GM10266 (cell line): ENCODE results near the gene SPEF1.

Experiments
- DNase-seq: peaks from one replicate; pipeline ENCODE4 v3.0.0; 2012; ENCODE audit errors: extremely low spot score
- TF ChIP-seq, protein P1 (sequence below): IDR thresholded peaks from 2 replicates; pipeline ENCODE4 v1.5.1; 2012; ENCODE audit warnings: mild to moderate bottlenecking, low read depth; ENCODE audit not compliant: control insufficient read depth, insufficient read depth; ENCODE audit errors: missing control alignments

SPEF1 gene

DNA sequence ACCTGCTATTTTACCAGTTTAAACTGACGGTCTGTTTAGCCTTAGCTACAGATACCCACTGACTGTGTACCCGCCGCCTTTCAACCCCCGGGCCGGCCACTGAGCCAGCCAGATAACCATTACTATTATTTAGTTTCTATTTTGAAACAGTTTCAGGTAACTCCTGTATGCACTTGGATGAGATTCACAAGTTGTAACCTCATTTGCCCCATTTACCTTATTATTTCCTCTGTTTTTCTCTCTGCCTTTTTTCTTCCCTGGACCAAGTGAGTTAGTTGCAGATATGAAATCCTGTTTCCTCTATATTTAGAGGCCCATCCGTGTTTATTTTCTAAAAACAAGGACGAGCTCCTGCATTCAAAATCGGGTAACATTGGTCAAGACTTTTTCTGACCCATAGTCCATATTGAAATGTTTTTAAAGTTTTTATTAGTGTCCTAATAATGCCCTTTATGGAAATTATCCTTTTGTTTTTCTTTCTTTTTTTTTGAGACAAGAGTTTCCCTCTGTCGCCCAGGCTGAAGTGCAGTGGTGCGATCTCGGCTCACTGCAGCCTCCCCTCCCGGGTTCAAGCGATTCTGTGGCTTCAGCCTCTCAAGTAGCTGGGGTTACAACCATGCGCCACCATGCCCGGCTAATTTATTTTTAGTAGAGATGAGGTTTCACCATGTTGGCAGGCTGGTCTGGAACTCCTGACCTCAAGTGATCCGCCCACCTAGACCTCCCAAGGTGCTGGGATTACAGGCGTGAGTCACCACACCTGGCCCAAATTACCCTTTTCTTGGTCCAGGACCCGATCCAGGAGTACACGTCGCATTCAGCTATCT is 39.9 kb upstream of the SPEF1 start:
- TF ChIP-seq, protein P1, sequence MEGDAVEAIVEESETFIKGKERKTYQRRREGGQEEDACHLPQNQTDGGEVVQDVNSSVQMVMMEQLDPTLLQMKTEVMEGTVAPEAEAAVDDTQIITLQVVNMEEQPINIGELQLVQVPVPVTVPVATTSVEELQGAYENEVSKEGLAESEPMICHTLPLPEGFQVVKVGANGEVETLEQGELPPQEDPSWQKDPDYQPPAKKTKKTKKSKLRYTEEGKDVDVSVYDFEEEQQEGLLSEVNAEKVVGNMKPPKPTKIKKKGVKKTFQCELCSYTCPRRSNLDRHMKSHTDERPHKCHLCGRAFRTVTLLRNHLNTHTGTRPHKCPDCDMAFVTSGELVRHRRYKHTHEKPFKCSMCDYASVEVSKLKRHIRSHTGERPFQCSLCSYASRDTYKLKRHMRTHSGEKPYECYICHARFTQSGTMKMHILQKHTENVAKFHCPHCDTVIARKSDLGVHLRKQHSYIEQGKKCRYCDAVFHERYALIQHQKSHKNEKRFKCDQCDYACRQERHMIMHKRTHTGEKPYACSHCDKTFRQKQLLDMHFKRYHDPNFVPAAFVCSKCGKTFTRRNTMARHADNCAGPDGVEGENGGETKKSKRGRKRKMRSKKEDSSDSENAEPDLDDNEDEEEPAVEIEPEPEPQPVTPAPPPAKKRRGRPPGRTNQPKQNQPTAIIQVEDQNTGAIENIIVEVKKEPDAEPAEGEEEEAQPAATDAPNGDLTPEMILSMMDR: no peak
- no peak for DNase-seq

DNA sequence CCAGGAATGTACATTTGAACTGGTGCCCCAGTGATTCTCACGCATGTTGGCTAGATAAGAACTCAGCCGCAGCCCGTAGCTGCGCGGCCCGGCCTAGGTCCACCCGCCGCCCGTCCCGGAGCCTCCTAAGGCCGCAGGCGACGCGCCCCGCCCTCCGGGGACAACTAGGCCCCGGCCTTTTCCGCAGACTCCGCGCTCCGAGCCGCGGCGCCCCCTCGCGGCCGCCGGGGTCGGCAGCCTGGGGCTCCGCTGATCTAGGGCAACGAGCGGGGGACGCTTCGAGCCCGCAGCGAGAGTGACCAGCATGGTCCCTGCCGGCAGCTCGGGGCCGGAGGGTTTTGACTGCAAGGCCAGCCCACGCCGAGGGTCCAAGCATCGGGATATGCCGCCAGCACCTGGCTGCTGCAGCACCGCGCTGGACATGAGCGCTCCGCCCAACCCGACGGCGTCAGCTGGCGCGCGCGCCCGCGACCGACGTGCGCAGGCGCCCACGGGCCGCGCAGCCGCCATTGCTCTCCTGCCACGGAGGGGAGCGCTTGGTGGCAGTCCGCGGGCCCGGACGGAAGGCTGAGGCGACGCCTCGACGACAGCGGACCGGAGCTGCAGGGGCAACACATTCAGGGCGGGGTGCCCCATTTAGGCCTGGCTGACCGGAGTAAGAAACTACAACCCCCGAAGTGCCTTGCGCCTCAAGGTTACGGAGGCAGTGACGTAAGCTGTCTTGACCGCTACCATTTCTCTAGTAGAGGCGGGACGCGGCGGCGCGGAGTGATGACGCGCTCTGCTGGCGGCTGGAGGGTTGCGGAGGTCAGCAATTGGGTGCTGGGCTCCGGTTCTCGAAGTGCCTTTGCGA is 39.0 kb upstream of the SPEF1 start, which contains the start of gene AP5S1:
AP5S1 (plus strand) TSS at position 500 of the 853 bp plus-strand sequence. CDS start 1,571 bp downstream, outside the sequence.
- TF ChIP-seq, protein P1: peak; percentile 97
- peak; percentile 93 for DNase-seq

DNA sequence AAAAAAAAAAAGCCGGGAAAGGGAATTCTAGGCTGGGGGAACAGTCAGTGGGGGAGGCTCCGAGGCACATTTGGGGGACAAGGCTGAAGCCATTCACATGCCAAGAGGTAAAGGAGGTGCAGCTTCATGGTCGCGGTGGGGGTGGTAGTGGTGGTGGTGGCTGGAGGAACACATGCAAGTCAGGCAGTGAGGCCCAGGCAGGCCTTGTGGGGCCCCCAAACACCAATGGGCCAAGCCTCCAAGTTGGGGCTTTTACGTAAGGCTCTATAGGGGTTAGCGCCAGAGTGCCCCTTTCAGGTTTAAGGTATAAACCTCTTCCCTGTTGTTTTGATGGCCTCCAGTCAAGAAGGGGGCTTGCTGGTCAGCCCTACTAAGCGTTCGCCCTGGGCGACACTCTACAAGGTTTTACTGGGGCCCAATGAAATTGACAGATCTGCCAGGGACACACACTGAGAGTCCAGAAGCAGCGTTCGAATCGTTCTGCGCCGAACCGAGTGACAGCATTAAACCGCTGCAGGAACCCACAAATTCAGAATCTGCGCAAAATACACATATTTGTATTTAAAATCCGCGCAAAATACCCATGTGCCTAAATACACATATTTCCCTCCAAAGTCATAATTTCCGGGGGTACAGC is 38.3 kb upstream of the SPEF1 start:
- DNase-seq: no peak
- TF ChIP-seq, protein P1: no peak

DNA sequence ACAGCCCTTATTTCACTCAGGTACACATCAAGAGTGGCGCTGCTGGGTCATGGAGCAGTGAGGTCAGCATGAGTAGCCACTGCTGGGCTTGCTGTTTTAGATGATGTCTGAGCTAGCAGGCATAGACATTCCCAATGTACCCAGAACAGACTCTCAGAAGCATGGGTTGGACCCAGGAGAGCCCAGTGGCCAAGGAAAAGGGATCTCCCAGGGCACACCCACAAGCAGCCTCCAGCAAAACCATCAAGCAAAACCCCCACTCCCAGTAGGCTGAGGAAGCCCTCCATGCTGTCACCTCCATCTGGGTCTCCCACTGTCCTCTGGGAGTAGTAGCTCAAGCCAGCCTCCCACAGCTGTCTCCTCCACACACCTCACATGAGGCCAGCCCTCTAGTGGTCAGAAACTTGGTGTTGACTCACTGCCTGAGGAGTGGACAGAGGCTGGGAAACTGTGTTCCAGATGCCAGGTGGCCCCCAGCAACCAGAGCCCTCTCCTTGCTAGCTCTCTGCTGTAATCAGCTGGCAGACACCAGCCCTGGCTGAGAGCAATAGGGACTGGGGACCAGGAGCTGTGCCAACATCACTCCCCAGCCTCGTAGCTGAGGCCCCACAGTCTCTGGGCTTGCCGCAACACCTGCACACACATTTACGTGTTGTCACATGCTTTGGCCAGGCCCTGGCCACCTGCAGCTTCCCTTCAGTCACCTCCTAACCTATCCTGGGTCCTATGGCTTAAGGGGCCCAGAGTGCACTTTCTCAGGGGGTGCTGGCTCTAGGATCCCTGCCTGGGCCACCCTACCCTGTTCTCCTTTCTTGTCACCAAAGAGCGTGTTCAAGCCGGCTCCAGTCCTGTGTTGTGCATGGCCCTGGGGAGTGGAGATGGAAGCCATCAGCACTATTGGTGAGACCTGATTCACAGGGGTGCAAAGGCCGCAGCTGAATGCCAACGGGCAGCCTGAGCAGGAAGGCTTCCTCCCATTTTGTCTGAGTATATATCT is 37.2 kb upstream of the SPEF1 start:
- DNase-seq: peak; percentile 68
- TF ChIP-seq, protein P1: peak; percentile 66

DNA sequence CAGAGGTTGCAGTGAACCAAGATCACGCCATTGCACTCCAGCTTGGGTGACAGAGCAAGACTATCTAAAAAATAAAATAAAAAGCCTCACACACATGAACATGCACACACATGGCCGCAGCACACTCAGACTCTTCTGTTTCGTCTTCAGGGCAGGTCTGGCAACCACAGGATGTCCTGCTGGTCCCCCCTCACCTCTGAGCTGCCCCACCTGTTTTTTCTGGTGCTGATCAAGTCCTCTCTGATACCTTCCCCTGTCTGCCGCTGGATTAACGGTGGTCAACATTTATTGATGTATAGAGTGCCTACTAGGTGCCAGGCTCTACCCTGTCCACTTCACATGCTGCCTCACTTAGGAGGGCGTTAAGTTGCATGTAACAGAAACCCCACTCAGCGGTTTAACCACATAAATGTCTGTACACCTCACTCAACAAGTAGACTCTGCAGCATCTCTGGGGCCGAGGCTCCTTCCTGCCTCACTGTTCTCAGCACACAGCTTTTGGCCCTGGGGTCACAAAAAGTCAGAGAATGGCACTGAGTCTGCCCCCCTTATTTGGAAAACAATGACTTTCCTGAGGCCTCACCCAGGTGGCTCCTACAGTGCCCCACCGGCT is 34.6 kb upstream of the SPEF1 start:
- DNase-seq: no peak
- TF ChIP-seq, protein P1: no peak
